ENCODE measurements around the gene SAMD9. TPM values are rescaled to one million over a fixed set of nuclear protein-coding genes. Genes with fewer than 3 reads are reported as not detected.

The SAMD9 gene
- total and polyA plus RNA-seq, 2 experiments from 2014 or later = 0.17 TPM; not detected in 1

DNA sequence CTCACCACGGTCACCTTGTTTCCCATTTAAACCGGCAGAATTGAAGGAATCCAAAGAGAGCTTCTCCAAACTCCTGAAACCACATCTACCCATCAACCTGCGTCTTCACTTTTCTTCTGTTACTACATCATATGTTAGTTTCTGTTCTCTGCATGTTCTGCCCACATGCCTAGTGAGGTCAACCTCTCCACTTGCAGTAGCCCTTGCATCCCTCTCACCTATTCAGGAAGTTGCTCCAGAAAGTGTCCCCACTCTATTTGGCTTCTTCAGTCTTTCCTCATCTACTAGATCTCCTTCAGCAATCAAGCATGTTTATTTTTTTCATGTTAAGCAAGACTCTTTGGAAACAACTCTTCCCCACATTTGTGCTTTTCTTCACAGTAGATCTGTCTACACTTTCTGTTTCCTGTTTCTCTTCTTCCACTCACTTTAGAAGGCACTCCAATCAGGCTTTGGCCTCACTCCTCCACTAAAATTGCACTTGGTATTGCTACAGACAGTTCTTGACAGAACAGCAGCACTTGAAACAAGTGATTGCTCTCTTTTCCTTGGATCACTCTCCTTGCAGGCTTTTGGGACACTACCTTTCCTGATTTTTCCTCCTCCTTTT, 22.9 kb upstream of the SAMD9 start:
- Histone ChIP-seq H3K27ac (ENCODE audit: low read depth) (no peak overlapping the region), H3F3A (replicated peaks; ENCODE audit: low read depth) (no peaks in the 10 kb centered on the region), H3K9me2 (ENCODE audit: insufficient read depth) (peaks cover 6% of the 10 kb centered on the region; the same call in 1 of the 2 replicates), H3K36me3 (ENCODE audit: insufficient read depth) (no peaks in the 10 kb centered on the region), H3K27me3 (ENCODE audit: insufficient read depth) (no peaks in the 10 kb centered on the region), H3K4me2 (no peak overlapping the region), H3K4me1 (ENCODE audit: insufficient read depth) (no peaks in the 10 kb centered on the region), H3K4me3 (no peak overlapping the region), H2AFZ (no peak overlapping the region), H4K20me1 (replicated peaks; ENCODE audit: insufficient read depth) (no peaks in the 10 kb centered on the region), H3K79me2 (replicated peaks; ENCODE audit: insufficient read depth) (no peaks in the 10 kb centered on the region)
- DNase-seq (ENCODE audit: low spot score) (no peak), ATAC-seq (no peak)
- Mint-ChIP-seq H3K9me3 (no peaks in the 10 kb centered on the region), H3K27ac (no peak overlapping the region), H3K4me3 (no peak overlapping the region), H3K4me1 (no peaks in the 10 kb centered on the region), H3K27me3 (ENCODE audit: insufficient read depth, low read depth, poor library complexity) (no peaks in the 10 kb centered on the region), H3K36me3 (ENCODE audit: low read depth) (no peaks in the 10 kb centered on the region)
- TF ChIP-seq ZNF114 (CRISPR knock-in tag; IDR thresholded peaks at IDR 0.05) (no peak), EZH2 (IDR thresholded peaks at IDR 0.05; ENCODE audit: low read depth, unreplicated experiment) (no peak), STAT1 (IDR thresholded peaks at IDR 0.05; ENCODE audit: unreplicated experiment) (no peak), ZNF331 (CRISPR knock-in tag; IDR thresholded peaks at IDR 0.05; ENCODE audit: low read depth) (no peak), EZH2phosphoT487 (IDR thresholded peaks at IDR 0.05; ENCODE audit: unreplicated experiment) (no peak), CREB1 (CRISPR knock-in tag; IDR thresholded peaks at IDR 0.05; ENCODE audit: low read depth) (no peak), POLR2AphosphoS5 (IDR thresholded peaks at IDR 0.05; ENCODE audit: low read depth) (no peak), JUNB (IDR thresholded peaks at IDR 0.05; ENCODE audit: unreplicated experiment) (no peak), NANOG (IDR thresholded peaks at IDR 0.05; ENCODE audit: borderline replicate concordance) (no peak), ZNF462 (CRISPR knock-in tag; IDR thresholded peaks at IDR 0.05) (no peak), ETS1 (IDR thresholded peaks at IDR 0.05) (no peak), REST (IDR thresholded peaks at IDR 0.05; ENCODE audit: unreplicated experiment) (no peak)
- TF ChIP-seq, protein P1, sequence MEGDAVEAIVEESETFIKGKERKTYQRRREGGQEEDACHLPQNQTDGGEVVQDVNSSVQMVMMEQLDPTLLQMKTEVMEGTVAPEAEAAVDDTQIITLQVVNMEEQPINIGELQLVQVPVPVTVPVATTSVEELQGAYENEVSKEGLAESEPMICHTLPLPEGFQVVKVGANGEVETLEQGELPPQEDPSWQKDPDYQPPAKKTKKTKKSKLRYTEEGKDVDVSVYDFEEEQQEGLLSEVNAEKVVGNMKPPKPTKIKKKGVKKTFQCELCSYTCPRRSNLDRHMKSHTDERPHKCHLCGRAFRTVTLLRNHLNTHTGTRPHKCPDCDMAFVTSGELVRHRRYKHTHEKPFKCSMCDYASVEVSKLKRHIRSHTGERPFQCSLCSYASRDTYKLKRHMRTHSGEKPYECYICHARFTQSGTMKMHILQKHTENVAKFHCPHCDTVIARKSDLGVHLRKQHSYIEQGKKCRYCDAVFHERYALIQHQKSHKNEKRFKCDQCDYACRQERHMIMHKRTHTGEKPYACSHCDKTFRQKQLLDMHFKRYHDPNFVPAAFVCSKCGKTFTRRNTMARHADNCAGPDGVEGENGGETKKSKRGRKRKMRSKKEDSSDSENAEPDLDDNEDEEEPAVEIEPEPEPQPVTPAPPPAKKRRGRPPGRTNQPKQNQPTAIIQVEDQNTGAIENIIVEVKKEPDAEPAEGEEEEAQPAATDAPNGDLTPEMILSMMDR (conservative IDR thresholded peaks at IDR 0.05; ENCODE audit: low read depth in 2 of 2) = no peak
